GM18519 (cell line): ENCODE results near the gene MAPK8IP2.

Experiments
- ATAC-seq: cut with Tn5 transposase; IDR thresholded peaks from one replicate; pipeline ENCODE4 v1.9.1; 2021; ENCODE audit warnings: mild to moderate bottlenecking, moderate library complexity; ENCODE audit not compliant: unreplicated experiment, low FRiP score

MAPK8IP2 gene

DNA sequence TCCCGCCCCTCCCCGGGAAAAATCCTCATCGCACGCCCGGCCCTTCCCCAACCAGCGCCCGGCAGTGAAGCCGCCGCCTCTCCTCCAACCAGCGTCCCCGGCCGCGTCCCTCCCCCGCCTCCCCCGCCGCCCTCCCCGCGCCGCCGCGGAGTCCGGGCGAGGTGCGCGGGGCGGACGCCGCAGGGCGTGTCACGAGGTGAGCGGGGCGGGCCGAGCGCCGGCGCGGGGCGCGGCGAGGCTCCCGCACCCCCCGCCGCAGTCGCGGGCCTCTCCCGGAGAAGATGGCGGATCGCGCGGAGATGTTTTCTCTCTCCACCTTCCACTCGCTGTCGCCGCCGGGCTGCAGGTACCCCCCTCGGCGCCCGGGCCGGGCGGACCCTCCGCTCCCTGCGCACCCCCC lies at the start of gene MAPK8IP2:
Gene MAPK8IP2, plus strand, starts transcription at position 256 of the 400 bp plus-strand sequence. Its CDS starts 26 bp downstream, at position 282.
- no peak for ATAC-seq

- ATAC-seq = no peak
Measured at GRCh38 chr22:50551160-50551752, 49.3 kb upstream of the MAPK8IP2 start.

- no peak for ATAC-seq
Measured at GRCh38 chr22:50553310-50553709, 47.3 kb upstream of the MAPK8IP2 start.

DNA sequence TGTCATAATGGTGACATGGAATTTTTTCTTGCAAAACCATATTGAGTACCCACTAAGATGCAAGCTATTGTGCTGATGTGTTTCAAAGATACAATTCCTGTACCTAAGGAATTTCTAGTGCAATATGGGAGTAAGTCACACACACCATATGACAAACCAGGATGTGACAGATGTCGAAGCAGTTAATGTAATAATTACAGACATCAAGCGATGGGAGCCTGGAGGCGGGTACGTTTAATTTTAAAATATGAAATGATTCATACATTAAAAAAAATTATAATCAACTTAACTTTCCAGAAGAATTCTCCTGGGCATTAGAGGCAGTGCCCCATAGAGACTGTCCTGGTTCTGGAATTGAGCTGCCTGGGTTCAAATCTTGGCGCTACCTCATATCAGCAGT lies 43.9 kb upstream of the MAPK8IP2 start:
- no peak for ATAC-seq

DNA sequence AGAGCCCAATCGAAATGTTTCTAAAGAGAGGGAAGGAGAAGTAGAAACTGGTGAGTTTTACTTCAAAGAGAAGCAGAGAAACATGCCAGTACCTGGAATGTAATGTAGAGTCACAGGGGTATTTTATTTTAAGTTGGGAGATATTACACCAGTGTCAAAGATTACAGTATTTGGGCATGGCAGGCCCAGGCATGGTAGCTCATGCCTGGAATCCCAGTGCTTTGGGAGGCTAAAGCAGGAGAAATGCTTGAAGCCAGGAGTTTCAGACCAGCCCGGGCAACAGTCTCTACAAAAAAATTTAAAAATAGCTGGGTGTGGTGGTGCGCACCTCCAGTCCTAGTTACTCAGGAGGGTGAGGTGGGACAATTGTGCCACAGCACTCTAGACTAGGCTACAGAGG lies 40.6 kb upstream of the MAPK8IP2 start:
- no peak for ATAC-seq

DNA sequence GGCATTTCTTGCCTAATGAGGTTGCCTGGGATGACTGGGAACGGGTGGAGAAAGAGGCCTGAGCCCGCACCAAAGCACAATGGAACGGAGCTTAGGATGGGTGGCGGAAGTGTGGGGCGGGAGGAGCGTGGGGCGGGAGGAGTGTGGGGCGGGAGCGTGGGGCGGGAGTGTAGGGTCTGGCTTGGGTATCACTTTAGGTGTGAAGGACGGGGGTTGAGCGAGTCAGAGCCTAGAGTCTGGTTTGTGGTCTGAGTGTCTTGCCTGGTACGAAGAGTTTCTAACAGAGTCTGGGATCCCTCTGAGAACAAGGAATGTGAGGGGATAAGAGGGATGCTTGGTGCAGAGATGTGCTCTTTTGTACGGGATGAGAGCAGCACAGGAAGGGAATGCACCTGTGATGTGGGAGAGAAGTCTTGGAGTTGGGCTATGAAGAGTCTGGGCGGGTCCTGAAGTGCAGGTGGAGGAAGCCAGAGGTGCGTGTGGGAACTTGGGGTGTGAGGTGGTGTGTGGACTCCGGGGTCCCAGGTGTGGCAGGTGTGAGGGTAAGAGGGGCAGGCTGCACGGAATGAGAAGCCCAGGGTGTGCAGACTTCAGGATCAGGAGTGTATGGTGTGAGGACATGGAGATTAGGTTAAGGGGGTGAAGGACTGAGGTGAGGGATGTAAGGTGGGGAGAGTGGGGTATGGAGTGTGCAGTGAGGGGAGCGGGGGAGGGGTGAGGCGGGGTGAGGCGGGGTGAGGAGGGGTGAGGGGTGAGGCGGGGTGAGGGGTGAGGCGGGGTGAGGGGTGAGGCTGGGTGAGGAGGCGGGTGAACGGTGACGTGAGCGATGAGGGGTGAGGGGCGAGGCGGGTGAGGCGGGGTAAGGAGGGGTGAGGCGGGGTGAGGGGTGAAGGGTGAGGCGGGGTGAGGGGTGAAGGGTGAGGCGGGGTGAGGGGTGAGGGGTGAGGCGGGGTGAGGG lies 38.9 kb upstream of the MAPK8IP2 start:
- ATAC-seq = no peak

GRCh38 chr22:50562523-50563412 lies 37.8 kb upstream of the MAPK8IP2 start, which contains the start of gene SYCE3:
Gene SYCE3, minus strand, starts transcription at chr22:50562919. Its CDS starts 6,514 bp downstream, at chr22:50556405.
- peak; percentile 82 for ATAC-seq

GRCh38 chr22:50563413-50564160 lies 37.0 kb upstream of the MAPK8IP2 start:
- ATAC-seq = no peak

DNA sequence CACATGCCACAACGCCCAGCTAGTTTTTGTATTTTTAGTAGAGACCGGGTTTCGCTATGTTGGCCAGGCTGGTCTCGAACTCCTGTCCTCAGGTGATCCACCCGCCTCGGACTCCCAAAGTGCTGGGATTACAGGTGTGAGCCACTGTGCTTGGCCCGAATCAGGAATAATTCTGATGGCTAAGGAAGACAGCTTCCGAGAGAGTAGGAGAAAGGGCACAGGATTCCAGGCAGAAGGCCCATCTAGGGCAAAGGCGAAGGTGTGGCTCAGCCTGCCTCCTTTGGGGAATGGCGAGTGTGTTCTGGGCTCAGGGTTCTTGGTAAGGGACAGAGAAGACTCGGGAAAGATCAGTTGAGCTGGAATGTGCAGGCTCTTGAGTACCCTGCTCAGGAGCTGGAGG lies 36.3 kb upstream of the MAPK8IP2 start:
- no peak for ATAC-seq

- ATAC-seq = no peak
Measured at GRCh38 chr22:50567721-50568252, 32.8 kb upstream of the MAPK8IP2 start.

GRCh38 chr22:50568626-50569025 lies 32.0 kb upstream of the MAPK8IP2 start:
- no peak for ATAC-seq

- ATAC-seq = no peak
Measured at GRCh38 chr22:50569041-50569459, 31.5 kb upstream of the MAPK8IP2 start.

DNA sequence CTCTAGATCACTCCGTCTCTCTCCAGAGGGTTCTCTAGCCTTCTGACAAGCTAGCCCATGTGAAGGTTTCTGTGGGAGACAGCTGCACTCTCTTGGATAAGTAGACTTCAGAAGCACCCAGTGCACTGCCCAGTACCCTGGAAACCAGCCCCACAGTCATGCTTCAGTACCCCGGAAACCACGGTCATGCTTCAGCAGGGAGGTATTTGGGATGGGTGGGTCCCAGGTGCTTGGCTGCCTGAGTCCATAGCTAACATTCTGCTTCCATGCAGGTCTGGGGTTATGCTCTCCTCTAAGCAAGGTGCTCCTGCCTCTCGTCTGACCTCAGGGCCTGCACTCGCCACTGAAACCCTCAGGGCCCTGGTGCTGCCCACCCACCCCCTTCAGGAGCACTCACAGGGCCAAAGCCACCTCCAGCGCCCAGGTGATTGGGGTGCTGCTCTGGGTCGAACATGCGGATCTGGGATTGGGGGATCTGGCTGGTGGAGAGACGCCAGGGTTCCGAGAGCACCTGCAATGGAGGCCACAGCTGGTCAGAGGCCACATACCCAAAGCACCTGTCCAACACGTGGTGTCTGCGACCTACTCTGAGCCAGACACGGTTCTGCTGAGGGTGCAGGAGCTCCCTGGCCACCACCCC lies 30.6 kb upstream of the MAPK8IP2 start:
- ATAC-seq = no peak

DNA sequence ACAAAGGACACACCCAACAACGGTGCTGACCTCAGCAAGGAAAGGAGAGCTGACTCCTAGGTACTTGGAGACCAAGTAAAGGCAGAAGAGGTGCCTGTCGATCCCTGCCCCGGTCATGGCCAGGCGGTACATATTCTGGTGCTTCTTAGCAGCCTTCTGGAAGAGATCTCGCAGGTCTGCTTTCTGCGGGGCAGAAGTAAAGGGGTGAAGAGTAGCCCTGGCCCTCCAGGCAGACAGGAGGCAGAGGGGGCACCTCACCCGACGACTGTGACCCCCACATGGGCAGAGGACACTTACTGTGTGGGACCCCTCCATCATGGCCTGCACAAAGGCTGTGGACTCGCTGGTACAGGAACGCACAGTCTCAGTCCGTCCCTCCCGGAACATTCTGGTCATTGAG lies 29.7 kb upstream of the MAPK8IP2 start:
- ATAC-seq = no peak

DNA sequence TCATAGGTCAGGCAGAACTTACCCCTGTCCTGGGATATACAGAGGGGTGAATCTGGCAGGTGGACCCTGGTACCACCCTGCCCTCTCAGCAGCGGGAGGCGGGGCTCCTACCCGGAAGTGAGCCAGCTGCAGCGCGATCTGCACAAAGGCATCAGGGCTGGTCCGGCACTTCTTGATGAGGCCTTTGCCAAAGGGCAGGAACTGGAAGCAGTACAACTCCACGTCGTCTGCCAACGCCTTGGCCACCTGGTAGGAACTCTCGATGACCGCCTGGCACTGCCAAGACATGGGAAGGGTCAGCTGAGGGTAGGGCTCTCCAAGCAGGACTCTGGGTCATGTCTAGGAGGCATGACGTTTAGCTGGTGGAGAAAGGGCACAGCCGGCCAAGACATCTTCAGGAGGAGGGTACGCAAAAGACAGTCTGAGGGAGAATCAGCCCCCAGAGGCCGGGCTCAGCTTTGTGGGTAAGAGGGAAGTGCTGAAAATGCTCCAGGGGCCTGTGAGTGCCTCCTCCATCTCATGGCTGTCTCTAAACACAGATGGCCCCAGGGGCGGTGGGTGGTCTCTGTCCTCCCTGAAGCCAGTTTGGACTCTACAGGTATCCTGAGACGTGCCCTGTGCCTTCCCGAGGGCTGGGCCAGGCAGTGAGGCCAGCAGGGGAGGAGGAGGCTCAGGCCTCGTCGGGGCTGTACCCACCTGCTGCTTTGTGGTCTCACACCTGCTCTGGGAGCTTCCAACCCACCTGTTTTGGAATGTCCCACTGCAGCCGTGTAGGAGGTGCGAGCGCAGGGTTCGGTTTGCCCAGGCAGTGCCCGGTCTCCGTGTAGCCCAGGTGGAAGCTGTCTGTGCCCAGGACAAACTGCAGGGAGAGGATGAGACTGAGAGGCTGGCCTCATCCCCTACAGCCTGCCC lies 29.1 kb upstream of the MAPK8IP2 start:
- no peak for ATAC-seq

DNA sequence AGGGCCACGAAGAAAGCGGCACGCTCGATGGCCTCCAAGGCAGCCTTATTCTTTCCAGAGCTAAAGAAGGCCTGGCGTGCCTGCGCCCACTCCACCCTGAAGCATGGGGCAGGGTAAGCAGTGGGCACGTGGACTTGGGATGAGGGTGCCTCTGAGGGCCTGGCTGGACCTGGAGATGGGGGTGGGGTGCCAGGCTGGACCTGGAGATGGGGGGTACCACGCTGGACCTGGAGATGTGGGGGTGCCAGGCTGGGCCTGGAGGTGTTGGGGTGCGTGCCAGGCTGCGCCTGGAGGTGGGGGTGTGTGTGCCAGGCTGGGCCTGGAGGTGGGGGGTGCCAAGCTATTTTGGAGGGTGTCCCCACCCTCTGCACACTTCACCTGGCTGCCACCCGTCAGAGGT lies 27.6 kb upstream of the MAPK8IP2 start:
- ATAC-seq = no peak

GRCh38 chr22:50573491-50574382 lies 26.9 kb upstream of the MAPK8IP2 start:
- no peak for ATAC-seq
